ENCODE data around the gene HSPD1.

The HSPD1 gene

DNA sequence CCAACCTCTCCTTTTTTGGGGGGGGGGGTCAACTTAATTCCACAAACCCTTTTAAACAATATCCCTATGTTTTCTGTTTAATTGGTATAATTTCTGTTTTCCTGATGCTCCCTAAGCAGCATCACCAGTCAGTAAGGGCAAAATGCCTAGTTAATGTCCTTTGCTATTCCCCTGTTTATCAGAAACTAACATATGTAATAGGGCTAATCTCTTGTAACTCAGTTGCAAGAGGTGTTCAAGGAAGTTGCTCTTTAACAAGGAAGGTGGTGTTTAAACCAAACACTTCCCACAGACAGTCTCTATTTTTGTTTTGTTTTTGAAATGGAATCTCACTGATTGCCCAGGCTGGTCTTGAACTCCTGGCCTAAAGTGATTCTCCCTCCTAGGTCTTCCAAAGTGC lies 52.8 kb downstream of the HSPD1 start:
- no peak for DNase-seq
- no peak overlapping the region for H3K27ac ChIP-seq
- no peaks in the 10 kb centered on the region for H3K36me3 ChIP-seq
- H3K9me3 ChIP-seq = no peaks in the 10 kb centered on the region
- H3K4me3 ChIP-seq = no peak overlapping the region
- TF ChIP-seq, protein P1, sequence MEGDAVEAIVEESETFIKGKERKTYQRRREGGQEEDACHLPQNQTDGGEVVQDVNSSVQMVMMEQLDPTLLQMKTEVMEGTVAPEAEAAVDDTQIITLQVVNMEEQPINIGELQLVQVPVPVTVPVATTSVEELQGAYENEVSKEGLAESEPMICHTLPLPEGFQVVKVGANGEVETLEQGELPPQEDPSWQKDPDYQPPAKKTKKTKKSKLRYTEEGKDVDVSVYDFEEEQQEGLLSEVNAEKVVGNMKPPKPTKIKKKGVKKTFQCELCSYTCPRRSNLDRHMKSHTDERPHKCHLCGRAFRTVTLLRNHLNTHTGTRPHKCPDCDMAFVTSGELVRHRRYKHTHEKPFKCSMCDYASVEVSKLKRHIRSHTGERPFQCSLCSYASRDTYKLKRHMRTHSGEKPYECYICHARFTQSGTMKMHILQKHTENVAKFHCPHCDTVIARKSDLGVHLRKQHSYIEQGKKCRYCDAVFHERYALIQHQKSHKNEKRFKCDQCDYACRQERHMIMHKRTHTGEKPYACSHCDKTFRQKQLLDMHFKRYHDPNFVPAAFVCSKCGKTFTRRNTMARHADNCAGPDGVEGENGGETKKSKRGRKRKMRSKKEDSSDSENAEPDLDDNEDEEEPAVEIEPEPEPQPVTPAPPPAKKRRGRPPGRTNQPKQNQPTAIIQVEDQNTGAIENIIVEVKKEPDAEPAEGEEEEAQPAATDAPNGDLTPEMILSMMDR (IDR thresholded peaks at IDR 0.05) = no peak
- H3K4me1 ChIP-seq = no peaks in the 10 kb centered on the region
- intact Hi-C loops (cut with DNase I; ENCODE audit: low total_unique reads) = no loop called here
- H3K27me3 ChIP-seq = no peaks in the 10 kb centered on the region

DNA sequence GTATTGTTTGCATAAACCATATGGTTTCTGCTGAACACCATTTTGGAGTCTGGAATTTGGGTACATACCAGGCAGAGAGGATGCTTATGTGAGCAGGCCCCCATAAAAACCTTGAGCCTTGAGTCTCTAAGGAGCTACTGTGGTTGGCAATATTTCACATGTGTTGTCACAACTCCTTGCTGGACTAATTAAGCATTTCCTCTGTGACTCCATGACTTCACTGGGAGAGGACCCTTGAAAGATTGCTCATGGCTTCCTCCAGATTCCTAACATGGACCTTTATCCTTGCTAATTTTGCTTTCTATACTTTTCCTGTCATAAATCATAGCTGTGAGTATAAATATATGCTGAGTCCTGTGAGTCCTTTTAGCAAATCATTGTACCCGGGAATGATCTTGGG lies 53.9 kb downstream of the HSPD1 start:
- no peak overlapping the region for H3K4me3 ChIP-seq
- intact Hi-C loops (cut with DNase I; ENCODE audit: low total_unique reads) = no loop called here
- TF ChIP-seq, protein P1 (IDR thresholded peaks at IDR 0.05) = no peak

DNA sequence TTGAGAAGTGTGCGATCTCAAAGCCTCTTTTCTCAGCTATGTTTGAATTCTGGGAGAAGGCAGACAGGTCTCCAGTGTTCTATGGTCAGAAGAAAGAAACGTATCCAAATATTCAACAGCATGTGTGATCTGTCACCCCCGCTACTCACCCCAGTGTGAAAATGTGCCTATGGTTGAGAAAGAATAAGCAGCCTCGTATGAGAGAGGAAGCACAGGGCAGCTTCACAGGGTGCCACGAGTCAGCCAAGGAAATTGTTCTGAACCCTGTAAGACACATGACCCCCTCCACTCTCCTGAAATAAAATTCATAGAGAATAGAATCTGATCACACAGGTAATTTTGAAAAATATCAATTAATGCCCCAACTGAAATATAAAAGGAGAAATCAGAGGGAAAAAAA lies 56.8 kb downstream of the HSPD1 start:
- DNase-seq = peak in 1 of 2 donors; percentile 33

More for the DNA sequence above, 53.9 kb downstream of the HSPD1 start:
- Histone ChIP-seq H3K9me3 (no peaks in the 10 kb centered on the region), H3K27me3 (no peaks in the 10 kb centered on the region), H3K4me1 (no peaks in the 10 kb centered on the region), H3K36me3 (no peaks in the 10 kb centered on the region), H3K27ac (no peak overlapping the region)
- no peak for DNase-seq

DNA sequence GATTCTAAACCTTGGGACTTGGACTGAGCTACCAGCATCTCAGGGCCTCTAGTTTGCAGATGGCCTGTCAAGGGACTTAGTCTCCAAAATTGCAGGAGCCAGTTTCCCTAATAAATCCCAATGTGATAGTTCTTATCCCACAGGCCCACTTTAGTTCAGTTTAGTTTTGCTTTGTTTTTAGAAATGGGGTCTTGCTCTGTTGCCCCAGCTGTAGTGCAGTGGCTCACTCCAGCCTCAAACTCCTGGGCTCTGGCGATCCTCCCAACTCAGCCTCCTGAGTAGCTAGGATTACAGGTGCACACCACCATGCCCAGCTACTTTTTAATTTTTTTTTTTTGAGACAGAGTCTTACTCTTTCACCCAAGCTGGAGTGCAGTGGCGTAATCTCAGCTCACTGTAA lies 62.3 kb downstream of the HSPD1 start:
- intact Hi-C loops (cut with DNase I; ENCODE audit: low total_unique reads) = loop anchor here (10.0 kb wide), 1 partner anchor 267 kb away; the partner anchor contains the start of gene MARS2
- Histone ChIP-seq H3K4me1 (peaks cover 0 to 26% (median 14%) of the 10 kb centered on the region in 4 donors), H3K27ac (no peak overlapping the region), H3K4me3 (no peak overlapping the region), H3K9me3 (no peaks in the 10 kb centered on the region), H3K27me3 (no peaks in the 10 kb centered on the region), H3K36me3 (no peaks in the 10 kb centered on the region)
- TF ChIP-seq, protein P1 (IDR thresholded peaks at IDR 0.05) = no peak
- DNase-seq = no peak

More for the DNA sequence above, 56.8 kb downstream of the HSPD1 start:
- no peaks in the 10 kb centered on the region for H3K4me1 ChIP-seq
- no peaks in the 10 kb centered on the region for H3K36me3 ChIP-seq
- TF ChIP-seq, protein P1 (IDR thresholded peaks at IDR 0.05) = no peak
- no peak overlapping the region for H3K4me3 ChIP-seq
- no peaks in the 10 kb centered on the region for H3K27me3 ChIP-seq
- no peak overlapping the region for H3K27ac ChIP-seq
- intact Hi-C loops (cut with DNase I; ENCODE audit: low total_unique reads) = no loop called here
- H3K9me3 ChIP-seq = no peaks in the 10 kb centered on the region

All from tibial artery (tissue), 4 donors.